VCaP (cell line): Measurements from ENCODE around the gene KDELR1.

Source experiments
- H3K27ac ChIP-seq: fragments of 450-650 bp; 2 replicates; pipeline ENCODE4 v1.5.1; 2017
- CTCF ChIP-seq: fragments of 450-650 bp; conservative IDR thresholded peaks from 2 replicates; pipeline ENCODE4 v1.5.1; 2017; ENCODE audit warnings: mild to moderate bottlenecking, moderate library complexity

The KDELR1 gene

GRCh38 chr19:48368936-48369335 is 22.4 kb downstream of the KDELR1 start:
- TF ChIP-seq CTCF, result no peak
- H3K27ac ChIP-seq, result no peak overlapping the region; the same call in 1 of the 2 replicates

- peak overlapping the region; percentile 55 for H3K27ac ChIP-seq
- TF ChIP-seq CTCF, result no peak
Measured at GRCh38 chr19:48367855-48368254, 23.5 kb downstream of the KDELR1 start.

GRCh38 chr19:48365602-48366001 is 25.7 kb downstream of the KDELR1 start:
- 0 out of 2 replicates have a peak overlapping the region, but pooled peaks have one; percentile 3 for H3K27ac ChIP-seq
- no peak for TF ChIP-seq CTCF

GRCh38 chr19:48364598-48365348 is 26.6 kb downstream of the KDELR1 start:
- no peak for TF ChIP-seq CTCF
- H3K27ac ChIP-seq, result peak overlapping the region; percentile 94

- peak within 1 kb of the TSS; percentile 94 for H3K27ac ChIP-seq
- TF ChIP-seq CTCF, result no peak
Measured at GRCh38 chr19:48363810-48364597, 27.3 kb downstream of the KDELR1 start, which contains the start of the genes SYNGR4 and TMEM143. Gene SYNGR4 (plus strand): TSS chr19:48364367. CDS start chr19:48365843, 1,476 bp downstream. Gene TMEM143 (minus strand): TSS chr19:48363940. CDS start chr19:48363920, 20 bp downstream.

GRCh38 chr19:48363500-48363809 is 27.9 kb downstream of the KDELR1 start:
- peak overlapping the region; percentile 94 for H3K27ac ChIP-seq
- no peak for TF ChIP-seq CTCF

- peak overlapping the region; percentile 94 for H3K27ac ChIP-seq
- TF ChIP-seq CTCF, result no peak
Measured at GRCh38 chr19:48362716-48363499, 28.4 kb downstream of the KDELR1 start.
